NB4 (cell line): ENCODE data around the gene IL1R2.

Experiments used
- CTCF ChIP-seq: IDR thresholded peaks from one replicate; pipeline ENCODE4 v1.5.1; 2012; ENCODE audit warnings: low read depth, low read length
- MAX ChIP-seq: IDR thresholded peaks from 2 replicates; pipeline ENCODE4 v1.6.1; 2011; ENCODE audit warnings: low read depth, low read length
- MYC ChIP-seq: IDR thresholded peaks from 2 replicates; pipeline ENCODE4 v1.6.1; 2011; ENCODE audit warnings: low read depth, low read length
- POLR2A ChIP-seq: IDR thresholded peaks from 2 replicates; pipeline ENCODE4 v1.6.1; 2011; ENCODE audit warnings: mild to moderate bottlenecking; ENCODE audit not compliant: insufficient read length; ENCODE audit errors: extremely low read depth

- TF ChIP-seq CTCF (no peak), MAX (no peak), POLR2A (no peak), MYC (no peak)
Measured at GRCh38 chr2:101985793-101986164, 6.0 kb upstream of the IL1R2 start.
